Trophoblast cell (in vitro differentiated cells and primary cell): ENCODE results near the gene DYNLRB1.
"Not testable (repeated sequence)": the region's sequence is repeated elsewhere in the genome, so short reads cannot be mapped to it uniquely, and the experiment has no call there.

Source experiments
- DNase-seq, 2 donors: peaks; one replicate each; pipeline ENCODE4 v3.0.0-alpha.2; 2016
- H2AFZ ChIP-seq: 2 replicates; pipeline ENCODE4 v1.6.1; 2013; ENCODE audit warnings: low read length, moderate library complexity, mild to moderate bottlenecking; ENCODE audit not compliant: insufficient read depth, poor library complexity
- H2AK5ac ChIP-seq: 2 replicates; pipeline ENCODE4 v1.6.1; 2013; ENCODE audit warnings: mild to moderate bottlenecking, low read length
- H2BK120ac ChIP-seq: 2 replicates; pipeline ENCODE4 v1.6.1; 2013; ENCODE audit warnings: low read length, mild to moderate bottlenecking, moderate library complexity; ENCODE audit not compliant: insufficient read depth, poor library complexity
- H2BK12ac ChIP-seq: 2 replicates; pipeline ENCODE4 v1.6.1; 2013; ENCODE audit warnings: mild to moderate bottlenecking, low read length, moderate library complexity
- H2BK5ac ChIP-seq: 2 replicates; pipeline ENCODE4 v1.6.1; 2013; ENCODE audit warnings: low read length, low read depth, moderate library complexity, mild to moderate bottlenecking; ENCODE audit not compliant: poor library complexity
- H3K14ac ChIP-seq: 2 replicates; pipeline ENCODE4 v1.6.1; 2013; ENCODE audit warnings: mild to moderate bottlenecking, low read length
- H3K18ac ChIP-seq: 2 replicates; pipeline ENCODE4 v1.6.1; 2013; ENCODE audit warnings: mild to moderate bottlenecking, low read length
- H3K23ac ChIP-seq: 2 replicates; pipeline ENCODE4 v1.6.1; 2013; ENCODE audit warnings: low read length
- H3K27ac ChIP-seq: 2 replicates; pipeline ENCODE4 v1.5.1; 2013; ENCODE audit warnings: low read depth, mild to moderate bottlenecking, inconsistent platforms, low read length, moderate library complexity
- H3K27me3 ChIP-seq: 2 replicates; pipeline ENCODE4 v1.6.1; 2013; ENCODE audit warnings: inconsistent platforms, mild to moderate bottlenecking, low read length, moderate library complexity; ENCODE audit not compliant: insufficient read depth
- H3K36me3 ChIP-seq, 2 experiments: 1 replicate in 1 of 2; 2 replicates in 1 of 2; pipeline ENCODE4 v1.6.1; 2013; ENCODE audit warnings: low read length in 2 of 2, mild to moderate bottlenecking in 2 of 2, moderate library complexity in 1 of 2; ENCODE audit not compliant: insufficient read depth in 2 of 2, control insufficient read depth in 1 of 2
- H3K4ac ChIP-seq: 2 replicates; pipeline ENCODE4 v1.6.1; 2013; ENCODE audit warnings: low read depth, mild to moderate bottlenecking, low read length, moderate library complexity
- H3K4me1 ChIP-seq, 2 experiments: 1 replicate in 1 of 2; 2 replicates in 1 of 2; pipeline ENCODE4 v1.6.1; 2013; ENCODE audit warnings: low read length in 2 of 2, mild to moderate bottlenecking in 2 of 2, moderate library complexity in 1 of 2; ENCODE audit not compliant: insufficient read depth in 2 of 2, control insufficient read depth in 1 of 2
- H3K4me2 ChIP-seq: 2 replicates; pipeline ENCODE4 v1.6.1; 2013; ENCODE audit warnings: inconsistent platforms, mild to moderate bottlenecking, low read length, moderate library complexity
- H3K4me3 ChIP-seq: 2 replicates; pipeline ENCODE4 v1.5.1; 2013; ENCODE audit warnings: mild to moderate bottlenecking, low read depth, low read length, inconsistent platforms
- H3K79me1 ChIP-seq: one replicate; pipeline ENCODE4 v1.6.1; 2013; ENCODE audit warnings: low read length
- H3K79me2 ChIP-seq: 2 replicates; pipeline ENCODE4 v1.6.1; 2013; ENCODE audit warnings: low read length, mild to moderate bottlenecking; ENCODE audit not compliant: control insufficient read depth, insufficient read depth, poor library complexity
- H3K9ac ChIP-seq: 2 replicates; pipeline ENCODE4 v1.6.1; 2013; ENCODE audit warnings: mild to moderate bottlenecking, low read length
- H3K9me3 ChIP-seq: 2 replicates; pipeline ENCODE4 v1.6.1; 2013; ENCODE audit warnings: low read depth, mild to moderate bottlenecking, control low read depth, inconsistent platforms, low read length; ENCODE audit not compliant: insufficient read depth
- H4K12ac ChIP-seq: 2 replicates; pipeline ENCODE4 v1.6.1; 2013; ENCODE audit warnings: low read depth, mild to moderate bottlenecking, low read length, moderate library complexity
- H4K8ac ChIP-seq: 2 replicates; pipeline ENCODE4 v1.6.1; 2013; ENCODE audit warnings: low read depth, mild to moderate bottlenecking, low read length, moderate library complexity
- H4K91ac ChIP-seq: one replicate; pipeline ENCODE4 v1.6.1; 2013; ENCODE audit warnings: low read depth, mild to moderate bottlenecking, low read length, moderate library complexity
- WGBS: extraction: QIAGEN DNeasy Blood & Tissue Kit; methylation state at CpG from one replicate; pipeline ENCODE4 v1.1.7; 2013; ENCODE audit warnings: missing lambda C conversion rate; ENCODE audit not compliant: insufficient read length, insufficient coverage; ENCODE audit errors: extremely low coverage; 5-methylcytosine and 5-hydroxymethylcytosine counted together

DYNLRB1 gene

GRCh38 chr20:34515484-34516246 lies 557 bp upstream of the DYNLRB1 start:
- Histone ChIP-seq H3K79me1 (peaks cover 12% of the 10 kb centered on the region), H3K9me3 (no peaks in the 10 kb centered on the region)
- WGBS = no CpG with 5 or more reads among the region's 36 CpGs

GRCh38 chr20:34517114-34517505 lies 888 bp downstream of the DYNLRB1 start:
- DNase-seq = peak in 1 of 2 donors; percentile 9
- Histone ChIP-seq H3K18ac (peak overlapping the region; percentile 87), H3K14ac (peak overlapping the region; percentile 76), H2BK5ac (peak overlapping the region; percentile 68), H2AK5ac (peak overlapping the region; percentile 85), H4K8ac (peak overlapping the region; percentile 93), H4K91ac (peak overlapping the region; percentile 69), H3K27me3 (no peaks in the 10 kb centered on the region), H4K12ac (no peak overlapping the region), H3K9me3 (no peaks in the 10 kb centered on the region), H2BK12ac (no peak overlapping the region), H3K4me3 (peak overlapping the region; percentile 80), H3K4ac (peak overlapping the region; percentile 21), H3K36me3 (peaks cover 3 to 10% of the 10 kb centered on the region in 2 experiments), H3K4me2 (peak overlapping the region; percentile 82), H3K79me1 (peaks cover 12% of the 10 kb centered on the region), H3K79me2 (peaks cover 7% of the 10 kb centered on the region), H3K9ac (peak overlapping the region; percentile 92), H3K27ac (peak overlapping the region; percentile 96), H3K23ac (no peak overlapping the region), H3K4me1 (peaks cover 5 to 6% of the 10 kb centered on the region in 2 experiments), H2AFZ (peak overlapping the region; percentile 74), H2BK120ac (peak overlapping the region; percentile 14)
- WGBS = no CpG with 5 or more reads among the region's 3 CpGs

More at GRCh38 chr20:34515484-34516246, 557 bp upstream of the DYNLRB1 start:
- Histone ChIP-seq H4K91ac (peak overlapping the region; percentile 89), H3K79me2 (peaks cover 7% of the 10 kb centered on the region), H3K4ac (peak overlapping the region; percentile 89), H2BK5ac (peak overlapping the region; percentile 87), H4K12ac (peak overlapping the region; percentile 99), H3K9ac (peak overlapping the region; percentile 74), H3K4me3 (peak overlapping the region; percentile 80), H2BK120ac (peak overlapping the region; percentile 81), H4K8ac (peak overlapping the region; percentile 96), H3K27ac (peak overlapping the region; percentile 96), H3K4me1 (peaks cover 5 to 6% of the 10 kb centered on the region in 2 experiments), H2BK12ac (peak overlapping the region; percentile 43), H3K18ac (peak overlapping the region; percentile 95), H3K4me2 (peak overlapping the region; percentile 82), H3K36me3 (peaks cover 3 to 16% of the 10 kb centered on the region in 2 experiments), H2AK5ac (peak overlapping the region; percentile 95), H3K23ac (no peak overlapping the region), H3K14ac (peak overlapping the region; percentile 95), H3K27me3 (no peaks in the 10 kb centered on the region), H2AFZ (peak overlapping the region; percentile 96)
- peak; percentile 76 to 78 for DNase-seq

GRCh38 chr20:34518863-34519262 lies 2.6 kb downstream of the DYNLRB1 start:
- not testable (repeated sequence) for H3K4me1 ChIP-seq, H3K36me3 ChIP-seq, H3K14ac ChIP-seq, H3K9me3 ChIP-seq, H2BK5ac ChIP-seq, H3K4me3 ChIP-seq, H3K79me2 ChIP-seq, H4K12ac ChIP-seq, H3K23ac ChIP-seq, H3K27ac ChIP-seq, H3K9ac ChIP-seq, DNase-seq, H3K27me3 ChIP-seq, H4K8ac ChIP-seq, H2AFZ ChIP-seq, H2BK120ac ChIP-seq, H3K4me2 ChIP-seq, H2BK12ac ChIP-seq, H4K91ac ChIP-seq, H2AK5ac ChIP-seq, H3K18ac ChIP-seq
- Histone ChIP-seq H3K4ac (peak overlapping the region; percentile 28), H3K79me1 (peaks cover 12% of the 10 kb centered on the region)
- WGBS = no CpG with 5 or more reads among the region's 7 CpGs

- Histone ChIP-seq H3K79me1 (peaks cover 12% of the 10 kb centered on the region), H3K79me2 (peaks cover 11% of the 10 kb centered on the region)
- 100% methylated on average over 1 of the region's 10 CpGs for WGBS
- H3K4me3 ChIP-seq, H3K27me3 ChIP-seq, H2AK5ac ChIP-seq, H3K9me3 ChIP-seq, H2AFZ ChIP-seq, H4K91ac ChIP-seq, H3K23ac ChIP-seq, H3K4me2 ChIP-seq, H2BK12ac ChIP-seq, H4K12ac ChIP-seq, H4K8ac ChIP-seq, H3K9ac ChIP-seq, H3K14ac ChIP-seq, H3K4ac ChIP-seq, DNase-seq, H3K4me1 ChIP-seq, H3K36me3 ChIP-seq, H3K18ac ChIP-seq, H3K27ac ChIP-seq, H2BK5ac ChIP-seq, H2BK120ac ChIP-seq: not testable (repeated sequence)
Observed at GRCh38 chr20:34519841-34520240, 3.6 kb downstream of the DYNLRB1 start.
